Measurements from ENCODE around the gene CLMN.

Gene CLMN

GRCh38 chr14:95323361-95323760 is 3.7 kb upstream of the CLMN start:
- no peak for DNase-seq (ENCODE audit: low read depth in 2 of 2)
- no peak for TF ChIP-seq CTCF (IDR thresholded peaks at IDR 0.05; ENCODE audit: low read depth, low read length)
- no peak overlapping the region for H3K4me3 ChIP-seq (replicated peaks in 1 of 2; ENCODE audit: low read depth in 2 of 2, low read length in 2 of 2)

- no peak for TF ChIP-seq CTCF (IDR thresholded peaks at IDR 0.05; ENCODE audit: low read depth, low read length)
- H3K4me3 ChIP-seq (replicated peaks in 1 of 2; ENCODE audit: low read depth in 2 of 2, low read length in 2 of 2), result no peak overlapping the region
- DNase-seq (ENCODE audit: low read depth in 2 of 2), result peak in 1 of 2 donors; percentile 47
These were observed 2.9 kb upstream of the CLMN start for GRCh38 chr14:95322651-95323050.

- TF ChIP-seq CTCF (IDR thresholded peaks at IDR 0.05; ENCODE audit: low read depth, low read length), result no peak
- no peak for DNase-seq (ENCODE audit: low read depth in 2 of 2)
These were observed 2.2 kb upstream of the CLMN start for GRCh38 chr14:95321693-95322455.

GRCh38 chr14:95320955-95321600 is 1.4 kb upstream of the CLMN start:
- no peak for TF ChIP-seq CTCF (IDR thresholded peaks at IDR 0.05; ENCODE audit: low read depth, low read length)
- DNase-seq (ENCODE audit: low read depth in 2 of 2), result no peak
- H3K4me3 ChIP-seq (replicated peaks in 1 of 2; ENCODE audit: low read depth in 2 of 2, low read length in 2 of 2), result no peak overlapping the region

More at GRCh38 chr14:95321693-95322455, 2.2 kb upstream of the CLMN start:
- no peak overlapping the region for H3K4me3 ChIP-seq (replicated peaks in 1 of 2; ENCODE audit: low read depth in 2 of 2, low read length in 2 of 2)

- DNase-seq (ENCODE audit: low read depth in 2 of 2), result no peak
- peak overlapping the region; percentile 42 to 51 for H3K4me3 ChIP-seq (replicated peaks in 1 of 2; ENCODE audit: low read depth in 2 of 2, low read length in 2 of 2)
- no peak for TF ChIP-seq CTCF (IDR thresholded peaks at IDR 0.05; ENCODE audit: low read depth, low read length)
These were observed 579 bp upstream of the CLMN start for GRCh38 chr14:95320078-95320895.

GRCh38 chr14:95318399-95319311 is 1.1 kb downstream of the CLMN start:
- no peak for DNase-seq (ENCODE audit: low read depth in 2 of 2)
- H3K4me3 ChIP-seq (replicated peaks in 1 of 2; ENCODE audit: low read depth in 2 of 2, low read length in 2 of 2), result peak overlapping the region; percentile 51 to 71
- no peak for TF ChIP-seq CTCF (IDR thresholded peaks at IDR 0.05; ENCODE audit: low read depth, low read length)

All from cardiac fibroblast (primary cell).